GM12864 (cell line): ENCODE results near the gene OR10Z1.

Source experiments
- DNase-seq: peaks from one replicate; pipeline ENCODE4 v3.0.0-alpha.2; 2011; ENCODE audit warnings: low read depth
- H3K4me3 ChIP-seq: 2 replicates; pipeline ENCODE4 v1.5.1; 2011; ENCODE audit warnings: mild to moderate bottlenecking, low read depth, low read length, control low read depth
- CTCF ChIP-seq: IDR thresholded peaks from 2 replicates; pipeline ENCODE4 v1.5.1; 2011; ENCODE audit warnings: low read depth, mild to moderate bottlenecking, moderate library complexity, low read length, control low read depth, inconsistent platforms; ENCODE audit errors: missing control alignments

Gene OR10Z1

GRCh38 chr1:158579733-158580132 is 25.3 kb upstream of the OR10Z1 start, which contains the start of gene OR10X1:
TSS of gene OR10X1 (minus strand) at chr1:158579899. CDS start at chr1:158579899, 0 bp downstream.
- no peak for TF ChIP-seq CTCF
- no peak for DNase-seq
- no peak within 1 kb of the TSS for H3K4me3 ChIP-seq

- no peak overlapping the region for H3K4me3 ChIP-seq
- TF ChIP-seq CTCF: no peak
- DNase-seq: no peak
These were observed 21.1 kb upstream of the OR10Z1 start for GRCh38 chr1:158583962-158584361.

GRCh38 chr1:158586942-158587341 is 18.1 kb upstream of the OR10Z1 start:
- H3K4me3 ChIP-seq: no peak overlapping the region
- DNase-seq: no peak
- no peak for TF ChIP-seq CTCF

- TF ChIP-seq CTCF: no peak
- no peak overlapping the region for H3K4me3 ChIP-seq
- DNase-seq: no peak
These were observed 4.3 kb upstream of the OR10Z1 start for GRCh38 chr1:158600735-158601134.

- no peak overlapping the region for H3K4me3 ChIP-seq
- DNase-seq: no peak
- TF ChIP-seq CTCF: no peak
These were observed 2.2 kb downstream of the OR10Z1 start for GRCh38 chr1:158607296-158607695.

GRCh38 chr1:158611916-158612315 is 6.8 kb downstream of the OR10Z1 start:
- TF ChIP-seq CTCF: no peak
- no peak overlapping the region for H3K4me3 ChIP-seq
- no peak for DNase-seq

- H3K4me3 ChIP-seq: no peak overlapping the region
- no peak for DNase-seq
- TF ChIP-seq CTCF: no peak
These were observed 8.7 kb downstream of the OR10Z1 start for GRCh38 chr1:158613764-158614163.
